ENCODE results near the gene GALNT4. TPM values are rescaled to one million over a fixed set of nuclear protein-coding genes. Genes with fewer than 3 reads are reported as not detected.
A peak's percentile ranks its signal among the peaks of the same experiment; 100 is the strongest.

GALNT4 gene
- total and polyA plus RNA-seq, 10 of the 15 experiments (the other 5 are each of a cell fraction or from before 2014, with no cell fraction given), result 0.90 to 2.9 (median 1.8) TPM

DNA sequence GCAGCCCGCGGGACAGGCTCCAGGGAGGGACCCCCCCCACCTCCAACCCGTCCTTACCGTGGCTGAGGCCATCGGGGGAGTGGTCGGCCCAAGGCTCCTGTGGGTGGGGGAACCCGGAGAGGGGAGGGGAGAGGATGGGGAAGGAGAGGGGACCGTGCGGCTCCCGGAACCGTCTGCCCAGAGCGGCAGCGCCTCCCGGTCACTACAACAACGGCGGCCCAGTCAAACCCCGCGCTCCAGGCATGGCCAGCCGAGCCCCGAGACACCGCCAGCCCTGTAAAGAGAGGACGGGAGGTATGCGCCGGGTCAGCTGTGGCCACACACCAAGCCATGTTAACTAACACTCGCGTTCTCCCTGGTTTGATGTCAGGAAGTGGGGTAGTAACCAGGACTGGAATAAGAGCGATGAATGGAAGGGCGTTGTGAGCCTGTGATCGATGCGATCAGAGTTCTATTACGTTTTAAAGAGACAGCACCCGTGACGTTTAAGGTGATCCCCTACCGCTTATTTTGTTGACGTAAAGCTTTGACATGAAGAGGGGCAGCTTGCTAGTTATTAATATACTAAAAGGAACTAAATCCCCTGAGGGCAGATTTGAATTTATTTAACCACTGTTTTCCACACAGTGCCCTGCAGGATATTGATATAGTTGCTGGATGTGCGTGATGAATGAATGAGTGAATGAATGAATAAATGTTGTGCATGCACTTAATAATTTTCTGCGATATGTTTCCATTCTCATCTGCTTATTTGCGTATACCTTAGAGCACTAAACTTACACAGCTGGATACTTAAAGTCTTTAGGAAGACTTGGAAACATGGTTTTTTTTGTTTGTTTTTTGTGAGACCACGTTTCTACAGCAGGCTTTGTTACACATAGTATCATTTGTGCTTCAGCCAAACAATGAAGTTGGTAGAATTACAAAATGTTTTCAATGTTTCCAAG lies 1.5 kb upstream of the GALNT4 start, which contains the start of gene POC1B (continued):
- no peak for TF ChIP-seq HDAC6 (IDR thresholded peaks at IDR 0.05; ENCODE audit: unreplicated experiment)
- TF ChIP-seq CBFB (IDR thresholded peaks at IDR 0.05; ENCODE audit: low read depth), result peak; percentile 19; the same call in 1 of the 2 replicates
- TF ChIP-seq POLR2AphosphoS2 (IDR thresholded peaks at IDR 0.05; ENCODE audit: low read depth, low read length), result peak; percentile 85
- no peak for TF ChIP-seq SUPT20H (IDR thresholded peaks at IDR 0.05; ENCODE audit: borderline replicate concordance, control insufficient read depth, low read depth, low read length)
- TF ChIP-seq SMAD1 (IDR thresholded peaks at IDR 0.05; ENCODE audit: low read depth, partially characterized antibody), result no peak
- TF ChIP-seq NRF1 (conservative IDR thresholded peaks at IDR 0.05; ENCODE audit: low read depth, low read length), result no peak
- TF ChIP-seq STAT1 (conservative IDR thresholded peaks at IDR 0.05), result peak; percentile 70
- TF ChIP-seq, protein P1, sequence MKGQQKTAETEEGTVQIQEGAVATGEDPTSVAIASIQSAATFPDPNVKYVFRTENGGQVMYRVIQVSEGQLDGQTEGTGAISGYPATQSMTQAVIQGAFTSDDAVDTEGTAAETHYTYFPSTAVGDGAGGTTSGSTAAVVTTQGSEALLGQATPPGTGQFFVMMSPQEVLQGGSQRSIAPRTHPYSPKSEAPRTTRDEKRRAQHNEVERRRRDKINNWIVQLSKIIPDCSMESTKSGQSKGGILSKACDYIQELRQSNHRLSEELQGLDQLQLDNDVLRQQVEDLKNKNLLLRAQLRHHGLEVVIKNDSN (IDR thresholded peaks at IDR 0.05; ENCODE audit: borderline replicate concordance, extremely low read length, insufficient read depth, low read depth, low read length), result no peak
- TF ChIP-seq DPF2 (IDR thresholded peaks at IDR 0.05), result no peak
- TF ChIP-seq TCF12 (IDR thresholded peaks at IDR 0.05; ENCODE audit: low read depth, low read length), result 0 out of 2 replicates have a peak, but pooled peaks have one; percentile 31
- TF ChIP-seq ZBED1 (IDR thresholded peaks at IDR 0.05; ENCODE audit: borderline replicate concordance), result no peak
- TF ChIP-seq KDM1A (IDR thresholded peaks at IDR 0.05; ENCODE audit: borderline replicate concordance), result no peak
- TF ChIP-seq YBX1 (IDR thresholded peaks at IDR 0.05), result no peak
- TF ChIP-seq, protein P2, sequence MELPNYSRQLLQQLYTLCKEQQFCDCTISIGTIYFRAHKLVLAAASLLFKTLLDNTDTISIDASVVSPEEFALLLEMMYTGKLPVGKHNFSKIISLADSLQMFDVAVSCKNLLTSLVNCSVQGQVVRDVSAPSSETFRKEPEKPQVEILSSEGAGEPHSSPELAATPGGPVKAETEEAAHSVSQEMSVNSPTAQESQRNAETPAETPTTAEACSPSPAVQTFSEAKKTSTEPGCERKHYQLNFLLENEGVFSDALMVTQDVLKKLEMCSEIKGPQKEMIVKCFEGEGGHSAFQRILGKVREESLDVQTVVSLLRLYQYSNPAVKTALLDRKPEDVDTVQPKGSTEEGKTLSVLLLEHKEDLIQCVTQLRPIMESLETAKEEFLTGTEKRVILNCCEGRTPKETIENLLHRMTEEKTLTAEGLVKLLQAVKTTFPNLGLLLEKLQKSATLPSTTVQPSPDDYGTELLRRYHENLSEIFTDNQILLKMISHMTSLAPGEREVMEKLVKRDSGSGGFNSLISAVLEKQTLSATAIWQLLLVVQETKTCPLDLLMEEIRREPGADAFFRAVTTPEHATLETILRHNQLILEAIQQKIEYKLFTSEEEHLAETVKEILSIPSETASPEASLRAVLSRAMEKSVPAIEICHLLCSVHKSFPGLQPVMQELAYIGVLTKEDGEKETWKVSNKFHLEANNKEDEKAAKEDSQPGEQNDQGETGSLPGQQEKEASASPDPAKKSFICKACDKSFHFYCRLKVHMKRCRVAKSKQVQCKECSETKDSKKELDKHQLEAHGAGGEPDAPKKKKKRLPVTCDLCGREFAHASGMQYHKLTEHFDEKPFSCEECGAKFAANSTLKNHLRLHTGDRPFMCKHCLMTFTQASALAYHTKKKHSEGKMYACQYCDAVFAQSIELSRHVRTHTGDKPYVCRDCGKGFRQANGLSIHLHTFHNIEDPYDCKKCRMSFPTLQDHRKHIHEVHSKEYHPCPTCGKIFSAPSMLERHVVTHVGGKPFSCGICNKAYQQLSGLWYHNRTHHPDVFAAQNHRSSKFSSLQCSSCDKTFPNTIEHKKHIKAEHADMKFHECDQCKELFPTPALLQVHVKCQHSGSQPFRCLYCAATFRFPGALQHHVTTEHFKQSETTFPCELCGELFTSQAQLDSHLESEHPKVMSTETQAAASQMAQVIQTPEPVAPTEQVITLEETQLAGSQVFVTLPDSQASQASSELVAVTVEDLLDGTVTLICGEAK (IDR thresholded peaks at IDR 0.05; ENCODE audit: borderline replicate concordance), result peak; percentile 92
- peak; percentile 96 for TF ChIP-seq NBN (IDR thresholded peaks at IDR 0.05)
- TF ChIP-seq FOS (IDR thresholded peaks at IDR 0.05; ENCODE audit: borderline replicate concordance, extremely low read depth, insufficient read length), result no peak
- TF ChIP-seq HDGF (IDR thresholded peaks at IDR 0.05), result peak; percentile 73; the same call in 1 of the 2 replicates
- TF ChIP-seq, protein P3, sequence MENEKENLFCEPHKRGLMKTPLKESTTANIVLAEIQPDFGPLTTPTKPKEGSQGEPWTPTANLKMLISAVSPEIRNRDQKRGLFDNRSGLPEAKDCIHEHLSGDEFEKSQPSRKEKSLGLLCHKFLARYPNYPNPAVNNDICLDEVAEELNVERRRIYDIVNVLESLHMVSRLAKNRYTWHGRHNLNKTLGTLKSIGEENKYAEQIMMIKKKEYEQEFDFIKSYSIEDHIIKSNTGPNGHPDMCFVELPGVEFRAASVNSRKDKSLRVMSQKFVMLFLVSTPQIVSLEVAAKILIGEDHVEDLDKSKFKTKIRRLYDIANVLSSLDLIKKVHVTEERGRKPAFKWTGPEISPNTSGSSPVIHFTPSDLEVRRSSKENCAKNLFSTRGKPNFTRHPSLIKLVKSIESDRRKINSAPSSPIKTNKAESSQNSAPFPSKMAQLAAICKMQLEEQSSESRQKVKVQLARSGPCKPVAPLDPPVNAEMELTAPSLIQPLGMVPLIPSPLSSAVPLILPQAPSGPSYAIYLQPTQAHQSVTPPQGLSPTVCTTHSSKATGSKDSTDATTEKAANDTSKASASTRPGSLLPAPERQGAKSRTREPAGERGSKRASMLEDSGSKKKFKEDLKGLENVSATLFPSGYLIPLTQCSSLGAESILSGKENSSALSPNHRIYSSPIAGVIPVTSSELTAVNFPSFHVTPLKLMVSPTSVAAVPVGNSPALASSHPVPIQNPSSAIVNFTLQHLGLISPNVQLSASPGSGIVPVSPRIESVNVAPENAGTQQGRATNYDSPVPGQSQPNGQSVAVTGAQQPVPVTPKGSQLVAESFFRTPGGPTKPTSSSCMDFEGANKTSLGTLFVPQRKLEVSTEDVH (IDR thresholded peaks at IDR 0.05; ENCODE audit: low read depth, partially characterized antibody), result peak; percentile 85
- no peak for TF ChIP-seq RFX5 (IDR thresholded peaks at IDR 0.05; ENCODE audit: low read depth, low read length)
- TF ChIP-seq MTA3 (IDR thresholded peaks at IDR 0.05; ENCODE audit: borderline replicate concordance, low read length), result no peak; the same call in 1 of the 2 replicates
- TF ChIP-seq POLR2A (IDR thresholded peaks at IDR 0.05; ENCODE audit: low read depth, low read length), result peak; percentile 53
- TF ChIP-seq ZNF622 (IDR thresholded peaks at IDR 0.05), result no peak
- TF ChIP-seq ZNF24 (IDR thresholded peaks at IDR 0.05), result peak; percentile 95; the same call in 1 of the 2 replicates
- TF ChIP-seq SREBF2 (IDR thresholded peaks at IDR 0.05; ENCODE audit: low read length), result no peak
- peak; percentile 84 for TF ChIP-seq FOXK2 (IDR thresholded peaks at IDR 0.05)
